Skeletal muscle cell (primary cell): ENCODE data around the gene STK11.

Experiments used
- DNase-seq: peaks from one replicate; pipeline ENCODE4 v3.0.0-alpha.2; 2010; ENCODE audit warnings: low read depth
- H3K4me3 ChIP-seq: 2 replicates; pipeline ENCODE4 v1.5.1; 2011; ENCODE audit warnings: low read depth, mild to moderate bottlenecking, control low read depth, low read length, moderate library complexity

The STK11 gene

DNA sequence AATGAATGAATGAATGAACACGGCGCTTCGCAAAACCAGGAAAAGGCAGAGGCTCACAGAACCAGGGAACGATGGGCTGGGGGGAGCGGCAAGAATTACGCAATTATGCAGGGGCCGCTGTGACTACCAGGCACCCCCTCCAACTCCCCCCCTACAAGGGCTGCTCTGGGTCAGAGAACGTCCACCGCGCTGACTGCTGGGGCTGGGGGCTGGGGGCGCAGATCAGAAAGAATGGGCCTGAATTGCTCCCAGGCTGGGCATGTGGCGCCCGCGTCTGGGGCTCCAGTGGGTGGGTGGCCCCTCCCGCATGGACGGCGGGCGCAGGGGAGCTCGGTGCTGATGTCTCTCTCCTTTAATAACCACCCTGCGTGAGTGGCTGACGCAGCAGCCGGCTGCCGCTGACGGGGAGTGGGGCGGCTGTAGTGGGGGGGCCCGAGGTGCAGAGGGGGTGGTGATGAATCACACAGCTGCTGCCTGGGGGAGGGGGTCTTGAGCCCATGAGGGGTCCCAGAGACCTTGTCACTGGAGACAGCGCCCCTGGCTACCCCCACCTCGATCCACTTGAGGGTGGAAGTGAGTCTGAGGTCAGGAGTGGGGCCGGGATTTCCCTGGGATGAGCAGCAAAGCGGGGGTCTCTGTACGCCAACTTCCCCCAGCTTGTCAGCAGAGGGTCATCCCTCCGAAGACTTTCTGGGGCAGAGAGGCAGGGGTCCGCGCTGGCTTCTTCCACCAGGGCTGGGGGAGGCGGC lies 62.1 kb downstream of the STK11 start:
- no peak for DNase-seq
- H3K4me3 ChIP-seq, result peak overlapping the region; percentile 56

GRCh38 chr19:1268226-1269064 lies 62.9 kb downstream of the STK11 start:
- H3K4me3 ChIP-seq, result no peak overlapping the region
- no peak for DNase-seq

- DNase-seq, result peak; percentile 95
- H3K4me3 ChIP-seq, result peak within 1 kb of the TSS; percentile 69
These were observed 63.5 kb downstream of the STK11 start, which contains the start of gene CIRBP for GRCh38 chr19:1269065-1269477. Gene CIRBP, plus strand, starts transcription at chr19:1269332. Its CDS starts 1,602 bp downstream, at chr19:1270934.

GRCh38 chr19:1269478-1270212 lies 64.1 kb downstream of the STK11 start:
- DNase-seq, result peak; percentile 67
- peak overlapping the region; percentile 69 for H3K4me3 ChIP-seq

- peak overlapping the region; percentile 69 for H3K4me3 ChIP-seq
- no peak for DNase-seq
These were observed 64.8 kb downstream of the STK11 start for GRCh38 chr19:1270213-1270853.

- no peak for DNase-seq
- peak overlapping the region; percentile 69 for H3K4me3 ChIP-seq
These were observed 65.4 kb downstream of the STK11 start for GRCh38 chr19:1270854-1271527.

GRCh38 chr19:1271528-1272422 lies 66.2 kb downstream of the STK11 start:
- H3K4me3 ChIP-seq, result no peak overlapping the region
- DNase-seq, result no peak

- no peak for DNase-seq
- no peak overlapping the region for H3K4me3 ChIP-seq
These were observed 67.1 kb downstream of the STK11 start for GRCh38 chr19:1272423-1273262.

- no peak overlapping the region for H3K4me3 ChIP-seq
- no peak for DNase-seq
These were observed 67.9 kb downstream of the STK11 start for GRCh38 chr19:1273263-1274041.

DNA sequence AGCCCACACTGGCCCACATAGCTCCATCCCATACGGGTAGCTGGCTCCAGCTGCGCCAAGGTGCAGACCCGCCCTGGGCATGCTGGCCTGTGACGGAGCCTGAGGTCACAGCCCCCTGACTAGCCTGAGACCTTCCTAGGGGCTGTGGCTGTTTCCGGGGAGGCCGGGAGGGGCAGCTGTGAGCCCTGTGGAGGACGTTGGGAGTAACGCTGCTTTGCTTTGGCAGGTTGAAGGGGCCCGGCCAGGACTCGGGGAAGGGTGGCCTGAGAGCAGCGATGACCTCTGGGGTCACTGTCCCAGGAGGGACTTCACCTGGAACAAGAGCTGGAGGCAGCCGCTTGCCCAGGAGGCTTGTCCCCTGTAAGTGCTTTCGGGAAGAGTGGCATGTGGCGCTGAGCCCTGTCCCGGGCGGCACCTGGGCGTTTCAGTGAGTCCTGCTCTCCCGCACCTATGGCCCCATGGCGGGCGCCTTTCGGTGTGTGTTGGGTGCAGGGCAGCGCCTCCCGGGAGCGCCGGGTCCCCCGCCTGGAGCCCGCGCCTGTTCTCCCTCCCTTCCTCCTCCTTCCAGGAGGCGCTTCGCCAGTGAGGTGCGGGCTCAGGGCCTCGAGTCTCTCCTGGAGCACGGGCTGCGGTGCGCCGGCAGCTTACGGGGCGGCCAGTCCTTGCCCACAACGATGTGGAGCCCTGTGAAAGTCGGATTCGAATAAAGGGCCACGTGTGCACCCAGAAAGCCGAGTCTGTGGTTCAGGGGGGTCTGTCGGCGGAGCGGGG lies 68.7 kb downstream of the STK11 start:
- H3K4me3 ChIP-seq, result peak overlapping the region; percentile 75
- DNase-seq, result no peak

- no peak for DNase-seq
- peak overlapping the region; percentile 75 for H3K4me3 ChIP-seq
These were observed 69.3 kb downstream of the STK11 start for GRCh38 chr19:1274852-1275259.

GRCh38 chr19:1275260-1275975 lies 69.8 kb downstream of the STK11 start, which contains the start of gene FAM174C:
Gene FAM174C, plus strand, starts transcription at chr19:1275530. Its CDS starts 20 bp downstream, at chr19:1275550.
- H3K4me3 ChIP-seq, result peak within 1 kb of the TSS; percentile 75
- peak; percentile 92 for DNase-seq

DNA sequence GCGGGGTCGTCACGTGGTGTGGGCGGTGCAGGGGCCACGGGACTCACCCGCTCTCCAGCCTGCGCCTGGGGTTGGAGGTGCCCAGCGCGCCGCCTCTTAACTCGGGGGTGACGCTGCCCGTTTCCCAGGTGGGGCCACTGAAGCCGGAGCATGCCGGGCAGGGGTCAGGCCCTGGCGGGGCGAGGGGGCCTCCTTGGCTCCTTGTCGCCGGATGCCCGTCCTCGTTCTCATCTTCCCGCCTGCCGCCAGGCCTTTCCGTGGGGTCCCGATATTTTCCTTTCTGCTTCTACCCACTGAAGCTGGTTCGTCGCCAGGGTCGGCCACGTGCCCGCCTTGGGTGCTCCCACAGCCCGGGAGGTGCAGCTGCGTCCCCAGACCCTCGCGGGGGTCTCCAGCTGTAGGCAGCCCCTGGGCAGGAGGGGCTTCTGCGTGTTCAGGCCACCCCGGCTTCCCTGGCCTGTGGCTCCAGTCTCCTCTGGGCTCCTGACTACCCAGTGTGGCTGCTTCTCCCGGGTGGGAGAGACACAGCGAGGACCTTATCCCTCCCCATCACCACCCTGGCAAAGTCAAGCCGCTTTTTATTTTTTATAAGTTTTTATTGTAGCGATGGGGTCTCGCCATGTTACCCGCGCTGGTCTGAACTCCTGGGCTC lies 70.5 kb downstream of the STK11 start:
- DNase-seq, result no peak
- peak overlapping the region; percentile 75 for H3K4me3 ChIP-seq

GRCh38 chr19:1276628-1277022 lies 71.0 kb downstream of the STK11 start:
- DNase-seq, result no peak

More at GRCh38 chr19:1276628-1277022, 71.0 kb downstream of the STK11 start:
- H3K4me3 ChIP-seq, result peak overlapping the region; percentile 75
